Esophagus (tissue), 2 donors: ENCODE measurements around the gene CTF1. TPM values are rescaled to one million over a fixed set of nuclear protein-coding genes. Genes with fewer than 3 reads are reported as not detected.
"Not testable (repeated sequence)": the region's sequence is repeated elsewhere in the genome, so short reads cannot be mapped to it uniquely, and the experiment has no call there.

Experiments
- H3K27ac ChIP-seq, 2 donors: one replicate each; pipeline ENCODE4 v1.5.1; 2013; ENCODE audit warnings: low read depth in 2 of 2, mild to moderate bottlenecking in 2 of 2, inconsistent platforms in 1 of 2, low read length in 1 of 2, moderate library complexity in 1 of 2
- H3K27me3 ChIP-seq, 2 donors: one replicate each; pipeline ENCODE4 v1.6.1; 2013; ENCODE audit warnings: low read length in 2 of 2, control low read depth in 1 of 2, mild to moderate bottlenecking in 1 of 2; ENCODE audit not compliant: insufficient read depth in 2 of 2, control insufficient read depth in 1 of 2
- H3K36me3 ChIP-seq, 2 donors: one replicate each; pipeline ENCODE4 v1.6.1; 2013; ENCODE audit warnings: low read length in 1 of 2; ENCODE audit not compliant: control insufficient read depth in 2 of 2, insufficient read depth in 2 of 2
- H3K4me1 ChIP-seq, 2 donors: one replicate each; pipeline ENCODE4 v1.6.1; 2013; ENCODE audit warnings: low read length in 1 of 2; ENCODE audit not compliant: control insufficient read depth in 2 of 2, insufficient read depth in 2 of 2
- H3K4me3 ChIP-seq, 2 donors: one replicate each; pipeline ENCODE4 v1.5.1; 2013; ENCODE audit warnings: low read length in 2 of 2, mild to moderate bottlenecking in 2 of 2, low read depth in 1 of 2, moderate library complexity in 1 of 2
- H3K9me3 ChIP-seq, 2 donors: one replicate each; pipeline ENCODE4 v1.6.1; 2013; ENCODE audit warnings: mild to moderate bottlenecking in 2 of 2, low read depth in 1 of 2, low read length in 1 of 2, moderate library complexity in 1 of 2; ENCODE audit not compliant: control insufficient read depth in 2 of 2, insufficient read depth in 1 of 2
- WGBS, 2 donors: extraction: QIAGEN DNeasy Blood & Tissue Kit; methylation state at CpG; one replicate each; pipeline ENCODE4 v1.1.7; 2013; 5-methylcytosine and 5-hydroxymethylcytosine counted together
- polyA plus RNA-seq, 2 donors: library from polyadenylated mRNA; stranded (reverse); fragments of 200-250 nt; gene quantifications; one replicate each; pipeline ENCODE4 v1.2.3, GENCODE V29; 2013
- donor health status: healthy with polysubstance abuse.
- donor health status: Bipolar disorder and iron deficiency.

Gene CTF1
- polyA plus RNA-seq, 2 donors: 2.2 to 3.3 TPM

DNA sequence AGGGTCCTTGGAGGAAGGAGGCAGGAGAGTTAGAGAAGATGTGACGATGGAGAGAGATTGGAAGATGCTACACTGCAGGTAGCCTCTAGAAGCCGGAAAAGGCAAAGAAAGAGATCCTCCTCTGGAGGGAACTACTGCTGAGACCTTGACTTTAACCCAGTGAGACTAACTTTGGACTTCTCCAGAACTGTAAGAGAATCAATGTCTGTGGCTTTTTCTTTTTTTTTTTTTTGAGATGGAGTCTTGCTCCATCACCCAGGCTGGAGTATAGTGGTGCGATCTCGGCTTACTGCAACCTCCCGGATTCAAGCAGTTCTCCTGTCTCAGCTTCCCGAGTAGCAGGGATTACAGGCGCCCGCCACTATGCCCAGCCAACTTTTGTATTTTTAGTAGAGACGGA lies 11.2 kb upstream of the CTF1 start:
- 90 to 93% methylated on average over 9 of the region's 9 CpGs for WGBS, 2 donors
- Histone ChIP-seq H3K9me3 (no peaks in the 10 kb centered on the region), H3K27ac (no peak overlapping the region), H3K27me3 (no peaks in the 10 kb centered on the region), H3K36me3 (peaks cover 6 to 11% of the 10 kb centered on the region in 2 donors), H3K4me3 (no peak overlapping the region), H3K4me1 (no peaks in the 10 kb centered on the region)

DNA sequence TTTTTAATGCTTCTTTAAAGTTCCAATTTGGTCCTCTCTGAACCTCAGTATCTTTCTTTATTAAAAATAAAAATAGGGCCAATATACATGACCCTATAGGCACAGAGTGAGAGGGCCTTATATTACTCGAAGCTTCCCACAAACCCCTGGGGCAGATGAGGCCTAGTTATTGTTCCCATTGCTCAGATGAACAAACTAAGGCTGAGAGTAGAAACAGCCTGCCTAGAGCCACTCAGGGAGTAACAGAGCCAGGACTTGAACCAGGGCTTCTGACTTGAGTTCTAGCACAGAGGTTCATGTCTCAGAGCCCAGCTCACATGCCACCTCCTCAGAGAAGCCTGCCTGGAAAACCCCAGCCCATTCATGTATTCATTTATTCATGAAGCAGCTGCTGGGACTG lies 10.3 kb upstream of the CTF1 start:
- no peaks in the 10 kb centered on the region for H3K4me1 ChIP-seq
- H3K36me3 ChIP-seq: peaks cover 6 to 11% of the 10 kb centered on the region in 2 donors
- 82 to 96% methylated on average over 1 of the region's 1 CpG for WGBS, 2 donors
- H3K9me3 ChIP-seq: no peaks in the 10 kb centered on the region
- no peak overlapping the region for H3K27ac ChIP-seq
- no peak overlapping the region for H3K4me3 ChIP-seq
- no peaks in the 10 kb centered on the region for H3K27me3 ChIP-seq

DNA sequence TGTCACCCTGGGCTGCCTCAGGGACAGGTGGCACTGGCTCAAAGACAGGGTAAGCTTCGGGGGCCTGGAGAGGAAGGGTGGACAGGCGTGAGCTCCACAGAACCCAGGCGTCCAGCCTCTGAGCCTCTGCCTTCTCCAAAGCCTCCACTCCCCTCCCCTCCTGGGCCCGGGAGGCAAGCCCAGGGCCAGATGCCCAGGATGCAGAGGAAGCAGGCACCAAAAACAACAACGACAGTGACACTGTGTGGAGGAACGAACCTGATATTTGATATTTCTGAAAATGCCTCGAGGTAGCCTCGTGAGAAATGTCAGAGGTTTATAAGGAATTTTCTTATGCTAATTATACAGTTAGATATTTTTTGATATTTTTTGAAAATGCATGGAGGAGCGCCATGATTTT lies 8.5 kb upstream of the CTF1 start:
- H3K27ac ChIP-seq: no peak overlapping the region
- H3K36me3 ChIP-seq: peaks cover 6 to 11% of the 10 kb centered on the region in 2 donors
- no peak overlapping the region for H3K4me3 ChIP-seq
- no peaks in the 10 kb centered on the region for H3K9me3 ChIP-seq
- peaks cover 0 to 6% of the 10 kb centered on the region in 2 donors for H3K4me1 ChIP-seq
- WGBS, 2 donors: 83 to 85% methylated on average over 9 of the region's 9 CpGs
- H3K27me3 ChIP-seq: no peaks in the 10 kb centered on the region

DNA sequence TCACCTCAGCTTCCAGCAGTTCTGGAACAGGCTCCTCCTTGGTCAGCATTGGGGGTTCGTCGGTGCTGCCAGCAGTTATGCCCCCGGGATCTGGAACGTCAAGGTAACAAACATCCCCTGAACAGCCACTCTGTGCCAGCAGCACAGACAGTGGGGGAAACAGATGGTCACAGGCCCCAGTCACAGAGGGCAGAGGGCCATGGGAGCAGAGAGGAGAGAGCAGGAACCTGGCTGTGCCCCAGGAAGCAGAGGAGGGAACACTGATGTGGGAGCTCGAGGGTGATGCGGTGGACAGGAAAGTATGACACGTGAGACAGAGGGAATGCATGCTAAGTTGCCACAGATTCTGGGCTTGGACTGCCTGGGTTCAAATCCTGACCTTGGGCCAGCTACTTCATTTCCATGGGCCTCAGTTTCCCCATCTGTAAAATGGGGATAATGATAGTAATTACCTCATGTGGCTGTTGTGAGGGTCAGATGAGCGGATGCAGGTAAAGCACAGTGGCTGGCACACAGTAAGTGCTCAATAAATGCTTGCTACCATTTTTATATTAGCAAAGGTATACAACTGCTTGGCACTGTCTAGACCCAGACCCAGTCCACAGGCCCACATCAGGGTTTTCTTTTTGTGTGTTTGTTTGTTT lies 7.4 kb upstream of the CTF1 start:
- no peaks in the 10 kb centered on the region for H3K27me3 ChIP-seq
- peak overlapping the region in 1 of 2 donors; percentile 33 for H3K27ac ChIP-seq
- H3K4me1 ChIP-seq: peaks cover 0 to 14% of the 10 kb centered on the region in 2 donors
- 83% methylated on average over 8 of the region's 8 CpGs for WGBS, 2 donors
- H3K36me3 ChIP-seq: peaks cover 6 to 11% of the 10 kb centered on the region in 2 donors
- H3K4me3 ChIP-seq: no peak overlapping the region
- H3K9me3 ChIP-seq: no peaks in the 10 kb centered on the region

DNA sequence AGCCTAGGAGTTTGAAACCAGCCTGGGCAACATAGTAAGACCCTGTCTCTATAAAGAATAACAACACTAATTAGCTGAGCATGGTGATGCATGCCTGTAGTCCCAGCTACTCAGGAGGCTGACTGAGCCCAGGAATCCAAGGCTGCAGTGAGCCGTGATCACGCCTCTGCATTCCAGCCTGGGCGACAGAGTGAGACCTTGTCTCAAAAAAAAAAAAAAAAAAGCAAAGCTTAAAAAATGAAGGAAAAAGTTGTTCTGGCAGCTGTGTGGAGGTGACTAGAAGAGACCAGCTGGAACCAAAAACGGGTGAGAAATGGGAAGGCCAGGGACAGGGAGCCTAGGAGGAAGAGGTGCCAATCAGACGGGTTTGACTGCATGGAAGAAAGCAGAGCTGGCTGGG lies 6.7 kb upstream of the CTF1 start:
- H3K27me3 ChIP-seq: no peaks in the 10 kb centered on the region
- peaks cover 0 to 19% of the 10 kb centered on the region in 2 donors for H3K4me1 ChIP-seq
- no peak overlapping the region for H3K4me3 ChIP-seq
- H3K36me3 ChIP-seq: peaks cover 6 to 11% of the 10 kb centered on the region in 2 donors
- H3K9me3 ChIP-seq: no peaks in the 10 kb centered on the region
- WGBS, 2 donors: 80% methylated on average over 5 of the region's 5 CpGs
- no peak overlapping the region for H3K27ac ChIP-seq

DNA sequence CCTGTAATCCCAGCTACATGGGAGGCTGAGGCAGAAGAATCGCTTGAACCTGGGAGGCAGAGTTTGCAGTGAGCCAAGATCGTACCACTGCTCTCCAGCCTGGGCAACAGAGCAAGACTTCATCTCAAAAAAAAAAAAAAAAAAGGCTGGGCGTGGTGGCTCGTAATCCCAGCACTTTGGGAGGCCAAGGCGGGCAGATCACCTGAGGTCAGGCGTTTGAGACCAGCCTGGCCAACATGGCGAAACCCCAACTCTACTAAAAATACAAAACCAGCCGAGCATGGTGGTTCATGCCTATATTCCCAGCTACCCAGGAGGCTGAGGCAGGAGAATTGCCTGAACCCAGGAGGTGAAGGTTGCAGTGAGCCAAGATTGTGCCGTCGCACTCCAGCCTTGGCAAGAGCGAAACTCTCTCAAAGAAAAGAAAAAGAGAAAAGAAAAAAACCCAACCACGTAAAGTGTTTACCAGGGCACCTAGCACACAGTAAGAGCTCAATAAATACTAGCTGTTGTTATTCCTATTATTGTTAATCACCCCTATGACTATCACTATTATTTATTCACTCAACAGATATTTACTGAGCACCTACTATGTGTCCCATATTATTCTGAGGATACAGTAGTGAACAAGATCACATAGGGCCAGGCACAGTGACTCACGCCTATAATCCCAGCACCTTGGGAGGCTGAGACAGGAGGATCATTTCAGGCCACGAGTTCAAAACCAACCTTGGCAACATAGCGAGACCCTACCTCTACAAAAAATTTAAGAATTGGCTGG lies 5.2 kb upstream of the CTF1 start:
- 87 to 90% methylated on average over 15 of the region's 15 CpGs for WGBS, 2 donors
- not testable (repeated sequence) for H3K27ac ChIP-seq, H3K4me3 ChIP-seq, H3K27me3 ChIP-seq, H3K9me3 ChIP-seq
- Histone ChIP-seq H3K4me1 (peaks cover 0 to 24% of the 10 kb centered on the region in 2 donors), H3K36me3 (peaks cover 6 to 11% of the 10 kb centered on the region in 2 donors)

DNA sequence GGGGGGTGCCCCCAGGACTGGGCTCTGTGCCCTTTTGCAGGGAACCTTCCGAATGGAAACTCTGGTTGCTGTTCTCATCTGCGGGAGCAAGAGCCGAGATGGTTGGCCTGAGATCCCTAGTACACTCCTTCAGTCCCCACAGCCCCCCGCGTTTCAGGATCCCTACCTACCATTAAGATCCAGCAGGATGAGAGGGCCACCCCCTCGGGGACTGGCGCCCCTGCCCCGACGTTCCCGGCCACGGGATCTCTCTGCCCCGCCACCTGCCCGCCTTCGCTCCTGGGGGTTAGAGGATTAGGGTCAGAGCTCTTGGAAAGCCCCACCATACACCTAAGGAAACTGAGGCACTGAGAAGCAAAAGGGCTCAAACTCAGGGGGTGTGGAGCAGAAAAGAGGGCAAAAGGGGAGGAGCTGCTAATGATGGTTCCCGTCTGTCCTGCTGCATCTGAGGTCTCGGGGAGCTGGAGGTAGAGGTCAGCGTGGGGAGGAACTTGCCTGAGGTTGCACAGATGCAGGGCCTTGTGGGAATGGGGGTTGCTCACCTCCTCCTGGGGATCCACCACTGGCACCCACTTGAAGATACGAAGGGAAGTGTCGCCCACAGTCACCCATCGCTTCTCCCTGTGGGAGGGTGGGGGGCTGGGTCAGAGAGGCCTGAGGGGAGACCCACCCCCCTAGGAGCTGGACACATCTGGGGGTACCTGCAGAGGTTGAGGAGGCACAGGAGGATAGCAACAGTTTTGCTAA lies 3.6 kb upstream of the CTF1 start:
- H3K27me3 ChIP-seq: no peaks in the 10 kb centered on the region
- WGBS, 2 donors: 47 to 59% methylated on average over 20 of the region's 20 CpGs
- H3K27ac ChIP-seq: peak overlapping the region; percentile 95 to 100
- no peaks in the 10 kb centered on the region for H3K9me3 ChIP-seq
- H3K4me3 ChIP-seq: peak overlapping the region; percentile 67 to 83
- H3K4me1 ChIP-seq: peaks cover 2 to 24% of the 10 kb centered on the region in 2 donors
- peaks cover 3 to 7% of the 10 kb centered on the region in 2 donors for H3K36me3 ChIP-seq

DNA sequence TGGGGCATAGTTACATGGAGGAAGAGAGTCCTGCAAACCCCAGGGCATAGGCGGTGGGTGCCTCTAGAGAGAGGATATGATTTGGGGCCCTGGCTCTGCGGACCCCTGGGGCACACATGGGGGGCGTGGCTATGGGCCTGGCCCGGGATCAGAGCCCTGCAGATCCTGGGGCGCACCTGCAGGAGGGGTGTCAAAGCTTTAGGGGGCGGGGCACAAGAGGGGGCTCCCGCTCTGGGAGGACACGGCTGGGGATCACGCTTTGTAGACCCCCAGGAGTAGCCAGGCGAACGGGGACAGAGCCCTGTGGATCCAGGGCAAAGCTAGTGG lies 3.0 kb upstream of the CTF1 start:
- H3K36me3 ChIP-seq: peaks cover 3 to 7% of the 10 kb centered on the region in 2 donors
- peak overlapping the region; percentile 95 to 100 for H3K27ac ChIP-seq
- H3K9me3 ChIP-seq: no peaks in the 10 kb centered on the region
- 1% methylated on average over 7 to 11 of the region's 11 CpGs for WGBS, 2 donors
- no peaks in the 10 kb centered on the region for H3K27me3 ChIP-seq
- peak overlapping the region; percentile 67 to 83 for H3K4me3 ChIP-seq
- H3K4me1 ChIP-seq: peaks cover 2 to 24% of the 10 kb centered on the region in 2 donors

DNA sequence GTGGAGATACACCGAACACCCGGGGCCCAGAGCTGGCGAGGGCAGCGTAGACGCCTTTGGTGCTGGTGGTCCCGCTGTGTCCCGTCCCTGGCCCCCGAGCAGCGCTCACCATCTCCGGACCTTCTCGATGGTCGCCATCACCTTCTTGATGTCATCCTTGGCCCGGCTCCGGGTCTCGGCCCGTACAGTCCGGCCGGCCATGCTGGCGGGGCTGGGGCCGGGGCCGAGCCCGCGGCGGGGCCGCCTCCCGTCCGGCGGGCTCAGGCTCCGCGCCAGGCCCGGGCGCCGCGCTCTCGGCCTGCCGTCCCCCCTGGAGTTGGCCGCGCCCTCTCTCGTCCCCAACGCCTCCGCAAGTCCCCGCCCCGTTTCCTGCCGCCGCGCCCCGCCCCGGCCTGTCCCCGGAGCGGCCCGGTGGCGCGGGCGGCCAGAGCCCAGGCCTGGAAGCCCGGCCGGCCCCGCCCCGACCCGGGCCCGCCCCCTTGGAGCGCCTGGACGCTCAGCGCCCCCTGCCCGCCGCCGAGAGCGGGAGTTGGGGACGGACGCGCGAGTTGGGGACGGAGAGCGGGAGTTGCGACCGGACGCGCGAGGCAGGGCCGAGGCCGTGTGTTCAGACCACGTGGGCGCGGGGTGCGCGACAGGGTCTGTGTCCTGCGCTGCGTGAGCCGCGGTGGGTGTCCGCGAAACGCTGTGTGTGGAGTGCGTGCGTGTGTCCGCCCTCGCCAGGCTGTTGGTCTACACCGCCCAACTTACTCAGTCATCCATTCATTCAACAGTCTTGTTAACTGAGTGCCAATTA lies 2.5 kb upstream of the CTF1 start, which contains the start of gene BCL7C:
TSS of gene BCL7C (minus strand) at position 334 of the 796 bp plus-strand sequence. CDS start at position 201, 133 bp downstream.
- H3K27ac ChIP-seq: peak within 1 kb of the TSS; percentile 95 to 100
- 0 to 1% methylated on average over 55 to 97 of the region's 97 CpGs for WGBS, 2 donors
- H3K4me3 ChIP-seq: peak within 1 kb of the TSS; percentile 67 to 83
- H3K9me3 ChIP-seq: no peaks in the 10 kb centered on the region
- H3K36me3 ChIP-seq: peaks cover 3% of the 10 kb centered on the region in 2 donors
- no peaks in the 10 kb centered on the region for H3K27me3 ChIP-seq
- H3K4me1 ChIP-seq: peaks cover 2 to 24% of the 10 kb centered on the region in 2 donors
